HG03457 (cell line): ENCODE data around the gene RASGRF2.

Experiments
- ATAC-seq: cut with Tn5 transposase; IDR thresholded peaks from one replicate; pipeline ENCODE4 v1.9.1; 2021; ENCODE audit warnings: moderate number of reproducible peaks; ENCODE audit not compliant: unreplicated experiment

Gene RASGRF2

DNA sequence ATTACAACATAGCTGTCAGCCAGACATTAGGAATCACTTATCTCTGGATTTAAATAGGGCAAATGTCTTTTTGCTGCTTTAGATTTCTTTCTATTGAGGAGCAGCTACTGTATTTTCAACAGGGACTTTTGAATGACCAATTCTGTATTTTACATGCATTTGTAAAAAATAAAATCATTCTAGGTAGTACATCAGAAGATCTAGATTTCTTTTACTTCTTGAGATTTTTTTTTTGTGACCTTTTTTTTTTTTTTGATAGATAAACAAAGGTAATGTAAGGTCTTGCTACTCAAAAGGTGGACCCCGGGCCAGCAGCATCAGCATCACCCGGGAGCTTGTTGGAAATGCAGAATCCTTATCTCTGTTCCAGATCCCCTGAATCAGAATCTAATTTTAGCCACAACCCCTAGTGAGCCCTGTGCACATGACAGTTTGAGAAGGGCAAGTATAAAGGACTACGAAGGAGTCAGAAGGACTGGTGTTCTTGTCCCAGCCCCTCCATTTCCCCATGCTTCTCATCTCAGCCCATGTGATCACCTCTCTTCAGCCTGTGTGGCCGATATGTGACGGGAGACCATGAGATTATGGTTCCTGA, 235.3 kb downstream of the RASGRF2 start:
- ATAC-seq, result no peak

DNA sequence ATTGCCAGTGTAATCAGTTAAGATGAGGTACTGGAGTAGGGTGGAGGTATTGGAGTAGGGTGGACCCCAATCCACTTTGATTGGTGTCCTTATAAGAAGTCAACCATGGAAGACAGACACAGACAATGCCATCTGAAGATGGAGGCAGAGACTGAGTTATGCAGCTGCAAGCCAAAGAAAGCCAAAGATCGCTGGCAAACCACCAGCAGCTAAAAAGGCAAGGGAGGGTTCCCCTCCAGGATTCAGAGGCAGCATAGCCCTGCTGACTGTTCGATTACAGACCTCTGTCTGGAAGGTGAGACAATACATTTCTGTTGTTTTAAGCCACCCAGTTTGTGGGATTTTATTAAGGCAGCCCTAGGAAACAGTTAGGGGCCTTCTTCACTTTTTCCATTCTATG, 242.5 kb downstream of the RASGRF2 start:
- ATAC-seq, result no peak

DNA sequence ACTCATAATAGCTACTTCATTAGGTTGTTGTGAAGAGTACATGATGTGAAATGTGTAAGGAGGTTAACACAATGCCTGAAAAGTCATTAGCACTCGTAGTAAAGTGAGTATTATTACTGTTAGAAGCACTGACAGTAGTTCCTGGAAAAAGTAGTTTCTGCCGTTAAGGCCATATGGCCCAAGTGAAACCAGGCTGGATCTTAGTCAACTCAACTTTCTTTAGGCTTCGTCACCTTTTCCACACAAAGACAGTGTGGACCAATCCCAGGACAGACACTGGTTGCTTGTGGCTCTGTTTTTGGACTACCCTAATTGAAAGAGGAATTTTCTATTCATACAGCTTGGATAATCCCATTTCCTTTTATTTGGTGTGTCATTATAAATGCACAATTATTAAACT, 243.6 kb downstream of the RASGRF2 start:
- ATAC-seq, result no peak

DNA sequence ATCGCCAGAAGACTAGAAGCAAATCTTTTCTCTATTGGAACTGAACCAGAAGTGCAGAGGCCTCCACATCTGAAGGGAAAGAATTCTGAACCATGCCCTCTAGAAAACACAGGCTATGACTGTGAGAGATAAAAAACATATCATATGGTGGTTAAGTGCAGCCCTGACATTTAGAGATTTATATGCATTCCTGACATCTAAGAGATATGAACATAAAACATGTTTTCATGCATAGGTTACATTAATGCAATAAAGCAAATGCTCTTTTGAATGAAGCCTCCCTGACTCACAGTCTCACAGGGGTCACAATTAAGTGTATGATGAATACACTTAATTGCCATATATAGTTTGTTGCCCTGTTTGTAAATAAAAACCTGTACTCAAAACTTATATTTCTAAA, 244.0 kb downstream of the RASGRF2 start:
- ATAC-seq, result no peak

DNA sequence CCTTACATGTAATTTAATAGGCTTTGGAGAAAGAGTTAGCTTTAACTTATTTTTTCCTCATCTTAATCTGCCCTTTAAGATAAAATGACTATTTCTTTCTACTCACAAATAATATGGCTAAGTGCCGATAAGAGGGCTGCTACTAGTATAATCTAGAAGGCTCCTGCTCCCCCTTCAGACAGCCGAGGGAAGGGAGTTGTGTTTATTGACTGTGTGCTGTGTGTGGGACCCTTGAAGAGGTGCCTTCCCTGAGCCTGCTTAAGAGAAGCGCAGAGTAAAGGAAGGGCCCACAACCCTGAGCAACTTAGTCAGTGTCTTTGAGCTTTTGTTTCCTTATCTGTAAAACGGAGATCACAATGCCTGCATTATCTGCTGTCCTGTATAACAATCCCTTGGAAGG, 244.9 kb downstream of the RASGRF2 start:
- no peak for ATAC-seq

DNA sequence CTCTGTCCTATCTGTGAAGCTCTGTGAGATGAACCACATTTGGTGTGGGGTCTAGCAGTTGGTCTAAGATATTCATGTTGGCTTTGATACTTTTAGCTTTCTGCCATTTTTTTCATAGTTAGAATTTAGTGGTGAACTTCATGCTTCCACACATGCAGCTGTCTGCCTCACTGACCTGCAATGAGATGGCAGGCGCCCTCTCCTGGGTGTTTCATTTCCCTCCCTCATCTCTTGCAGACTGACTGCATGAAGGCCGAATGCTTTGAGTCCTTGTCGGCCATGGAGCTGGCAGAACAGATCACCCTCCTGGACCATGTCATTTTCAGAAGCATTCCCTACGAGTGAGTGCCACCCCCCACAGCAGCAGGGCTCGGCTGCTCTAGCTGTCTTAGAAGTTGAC, 246.8 kb downstream of the RASGRF2 start:
- no peak for ATAC-seq

DNA sequence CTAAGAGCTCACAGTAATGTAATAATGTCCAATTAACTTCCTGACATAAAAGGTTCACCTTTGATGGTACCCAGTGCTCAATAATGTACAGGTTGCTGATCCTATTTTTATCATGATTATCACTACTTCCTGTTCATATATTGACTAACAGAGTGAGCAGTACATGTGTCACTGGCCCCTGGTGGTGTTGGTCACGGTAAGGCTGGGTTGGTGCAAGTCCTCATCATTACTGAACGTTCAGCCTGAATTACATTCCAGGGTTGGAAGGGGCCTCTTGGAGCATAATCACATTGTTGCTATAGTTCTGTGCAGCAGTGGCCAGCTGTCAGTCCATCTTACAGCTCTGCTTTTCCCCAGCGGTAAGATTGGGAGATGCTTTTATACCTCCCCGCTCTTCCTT, 248.7 kb downstream of the RASGRF2 start:
- no peak for ATAC-seq

DNA sequence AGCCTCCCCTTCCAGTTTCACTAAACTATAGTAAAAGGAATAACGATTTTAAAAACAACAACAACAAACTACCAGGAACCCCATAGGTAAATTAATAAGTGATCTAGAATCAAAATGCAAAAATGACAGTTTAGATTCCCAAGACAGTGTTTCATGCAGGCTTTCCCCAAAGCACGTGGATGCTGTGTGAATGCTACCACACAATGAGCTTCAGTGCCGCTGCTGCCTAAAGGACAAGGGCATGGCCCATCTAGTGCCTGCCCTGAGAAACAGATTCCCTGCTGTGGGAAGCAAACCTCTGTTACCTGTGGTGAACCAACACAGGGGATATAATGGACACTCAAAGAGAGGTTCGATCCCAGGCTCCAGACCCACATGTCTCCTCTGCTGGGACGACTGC, 249.2 kb downstream of the RASGRF2 start:
- no peak for ATAC-seq

DNA sequence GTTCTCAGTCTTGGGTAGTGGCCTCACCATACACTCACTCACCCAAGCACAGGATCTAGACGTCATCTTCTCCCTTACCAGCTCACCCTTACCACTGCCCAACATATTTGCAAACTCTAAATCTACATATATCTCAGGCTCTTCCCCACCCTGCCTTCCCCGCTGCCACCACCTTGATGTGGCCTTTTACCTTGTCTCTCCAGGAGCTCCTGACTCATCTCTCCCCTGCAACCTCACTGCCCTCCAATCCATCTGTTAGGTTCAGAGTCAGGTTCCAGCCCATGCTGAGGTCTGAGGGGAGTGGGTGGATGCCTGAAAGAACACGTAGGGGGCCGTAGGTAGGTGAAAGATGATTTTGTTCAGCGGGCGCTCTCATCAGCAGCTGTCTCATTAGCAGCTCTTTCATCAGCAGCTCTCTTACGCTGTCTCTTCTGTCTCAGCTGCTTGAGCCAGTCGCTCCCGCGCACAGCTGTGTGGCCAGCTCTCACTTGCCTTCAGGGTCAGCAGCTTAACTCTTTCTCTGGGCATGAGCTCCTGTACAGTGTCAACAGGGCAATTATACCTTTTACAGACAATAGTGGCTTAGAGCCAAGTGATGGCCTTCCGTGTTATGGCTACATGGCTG, 249.8 kb downstream of the RASGRF2 start:
- no peak for ATAC-seq

DNA sequence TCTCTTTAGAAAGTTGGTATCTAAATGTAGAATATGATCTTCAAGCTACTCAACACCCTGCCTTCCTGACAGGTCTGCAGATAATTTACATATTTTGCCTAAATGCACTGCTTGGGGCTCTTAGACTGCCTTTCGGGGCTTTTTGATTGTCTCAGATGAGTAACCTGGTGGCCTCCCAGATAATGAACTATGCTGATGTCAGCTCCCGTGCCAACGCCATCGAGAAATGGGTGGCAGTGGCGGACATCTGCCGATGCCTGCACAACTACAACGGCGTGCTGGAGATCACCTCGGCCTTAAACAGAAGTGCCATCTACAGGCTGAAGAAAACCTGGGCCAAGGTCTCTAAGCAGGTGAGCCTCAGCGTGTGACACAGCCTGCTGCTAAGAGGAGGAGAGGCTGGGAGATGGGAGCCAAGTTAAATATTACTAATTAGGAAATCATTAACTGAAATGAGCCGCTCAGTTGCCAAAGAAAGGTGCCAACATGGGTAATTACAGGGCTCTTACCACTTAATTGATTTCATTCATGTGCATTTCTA, 252.1 kb downstream of the RASGRF2 start:
- no peak for ATAC-seq

DNA sequence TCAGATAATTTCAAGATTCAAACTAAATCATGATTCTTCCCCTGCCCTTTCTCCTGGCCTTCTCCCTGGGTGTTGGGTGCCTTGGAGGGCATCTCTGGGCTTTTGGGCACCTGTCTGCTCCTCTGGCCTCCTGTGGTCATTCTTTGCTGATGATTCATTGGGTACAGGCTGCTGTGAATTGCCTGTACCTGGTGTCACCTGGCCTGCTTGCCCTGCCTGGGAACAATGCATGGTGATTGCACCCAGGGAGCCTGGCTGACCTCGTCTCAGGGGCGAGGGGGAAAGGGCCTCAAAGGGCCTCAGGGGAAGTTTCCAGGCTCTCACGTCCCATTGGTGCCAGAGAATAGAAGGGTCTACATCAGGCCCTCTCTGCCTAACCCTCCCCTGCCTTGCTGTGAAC, 252.9 kb downstream of the RASGRF2 start:
- no peak for ATAC-seq

DNA sequence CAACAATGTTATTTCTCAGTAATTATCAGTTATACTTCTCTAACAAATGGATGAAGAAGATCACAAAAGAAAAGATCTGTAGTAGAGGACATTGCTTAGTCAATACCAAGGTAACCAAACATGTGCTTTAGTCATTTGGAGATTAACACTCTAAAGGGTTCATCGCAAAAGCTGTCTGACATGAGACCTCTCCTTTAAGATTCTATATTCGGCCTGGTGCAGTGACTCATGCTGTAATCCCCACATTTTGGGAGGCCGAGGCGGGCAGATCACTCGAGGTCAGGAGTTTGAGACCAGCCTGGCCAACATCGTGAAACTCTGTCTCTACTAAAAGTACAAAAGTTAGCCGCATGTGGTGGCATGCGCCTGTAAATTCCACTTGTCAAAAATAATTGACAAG, 254.7 kb downstream of the RASGRF2 start:
- ATAC-seq, result no peak

DNA sequence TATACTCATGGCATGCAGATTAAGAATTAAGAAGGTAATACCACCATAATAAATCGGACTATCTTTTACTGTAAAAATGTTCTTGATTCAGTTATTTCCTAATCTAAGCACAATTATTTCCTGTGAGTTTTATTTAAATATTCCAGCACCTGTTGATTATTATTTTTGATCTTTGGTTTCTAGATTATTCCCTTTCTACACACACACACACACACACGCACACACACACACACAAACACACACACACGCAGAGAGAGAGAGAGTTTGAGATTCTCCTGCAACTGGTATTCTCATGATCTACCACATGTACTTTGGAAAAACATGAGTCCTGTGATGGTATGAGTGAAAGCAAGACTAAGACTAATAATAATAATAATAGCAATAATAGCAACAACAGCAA, 256.0 kb downstream of the RASGRF2 start:
- ATAC-seq, result no peak

DNA sequence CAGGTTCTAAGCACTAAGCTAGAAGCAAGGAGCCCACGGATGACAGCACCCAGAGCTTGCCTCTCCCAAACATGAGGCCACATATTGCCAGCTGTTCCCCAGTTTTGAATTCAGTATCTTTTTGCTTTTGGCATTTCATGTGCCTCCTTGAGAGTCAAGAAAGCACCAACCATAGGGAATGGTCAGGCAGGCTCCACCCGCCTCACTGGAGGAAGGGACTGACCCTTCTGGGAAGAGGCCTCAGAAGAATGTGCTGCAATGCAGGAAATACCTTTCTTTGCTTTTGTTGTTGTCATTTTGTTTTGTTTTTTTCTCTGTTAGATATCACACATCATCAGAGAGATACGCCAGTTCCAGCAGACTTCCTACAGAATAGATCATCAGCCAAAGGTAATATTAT, 259.2 kb downstream of the RASGRF2 start:
- no peak for ATAC-seq

DNA sequence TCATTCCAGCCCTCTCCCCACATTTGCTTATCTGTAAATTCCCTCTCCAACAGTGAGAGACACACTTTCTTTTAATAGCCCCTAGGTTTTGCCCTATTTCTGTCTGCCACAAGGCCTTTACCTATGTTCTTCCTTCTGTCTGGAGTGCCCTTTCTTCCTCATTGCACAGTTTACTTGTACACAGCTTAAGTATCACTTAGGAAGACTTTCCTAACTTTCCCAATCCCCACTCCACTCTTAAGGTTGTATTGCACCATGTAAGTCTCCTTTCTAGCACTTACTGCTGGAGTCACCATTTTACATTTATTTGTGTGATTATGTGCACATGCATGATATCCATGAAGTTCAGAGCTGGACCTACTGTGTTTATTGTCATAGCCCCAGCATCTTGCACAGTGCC, 262.1 kb downstream of the RASGRF2 start:
- no peak for ATAC-seq

DNA sequence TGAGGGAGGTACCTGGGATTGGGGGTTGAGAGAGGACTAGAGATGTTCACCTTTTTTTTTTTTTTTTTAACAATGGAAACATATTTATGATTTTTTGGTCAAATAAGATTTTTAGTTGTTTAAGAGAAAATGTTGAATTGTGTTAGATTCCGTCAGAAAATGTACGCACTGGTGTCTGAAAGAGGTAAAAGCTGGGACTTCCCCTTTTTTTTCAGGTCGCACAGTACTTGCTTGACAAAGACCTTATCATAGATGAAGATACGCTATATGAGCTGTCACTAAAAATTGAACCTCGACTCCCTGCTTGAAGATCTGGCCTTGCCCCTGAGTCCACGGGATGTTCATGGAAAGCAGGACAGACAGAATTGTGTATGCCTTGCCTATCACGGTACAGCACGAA, 265.3 kb downstream of the RASGRF2 start:
- no peak for ATAC-seq

DNA sequence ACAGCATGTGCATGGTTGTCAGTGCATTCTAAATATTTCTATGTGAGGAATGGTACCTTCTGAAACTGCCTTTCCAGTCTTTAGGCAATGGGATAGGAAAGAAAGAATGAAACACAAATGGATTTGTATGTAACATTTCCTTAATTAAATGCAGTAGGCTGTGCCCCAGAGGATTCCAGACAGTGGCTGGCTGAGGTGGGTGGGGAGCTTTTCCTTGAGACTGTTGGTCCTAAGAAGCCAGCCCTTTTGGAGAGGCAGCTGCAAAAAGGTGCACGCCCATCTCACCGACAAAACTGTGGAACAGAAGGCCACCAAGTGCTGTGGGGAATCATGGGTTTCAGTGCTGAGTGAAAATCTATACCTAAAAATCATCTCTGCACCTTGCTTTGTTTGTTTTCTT, 266.1 kb downstream of the RASGRF2 start:
- ATAC-seq, result no peak

DNA sequence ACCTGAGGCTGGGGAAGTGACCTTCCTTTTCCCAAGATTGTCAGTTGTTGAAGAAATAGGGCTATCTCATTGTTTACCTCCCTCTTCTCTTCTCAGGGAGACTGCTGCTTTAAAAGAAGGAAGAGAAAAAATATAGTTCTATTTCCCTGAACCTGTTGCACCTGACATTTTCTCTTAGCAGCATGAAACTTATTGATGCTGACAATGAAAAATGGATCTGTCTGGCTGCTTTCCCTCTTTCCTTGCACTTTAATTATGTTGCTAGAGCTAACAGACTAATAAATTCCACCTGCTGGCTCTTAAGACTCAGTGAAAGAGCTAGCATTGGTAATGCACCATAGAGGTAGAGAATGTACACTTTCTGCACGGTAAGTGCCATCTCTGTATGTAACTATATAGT, 266.8 kb downstream of the RASGRF2 start:
- no peak for ATAC-seq

DNA sequence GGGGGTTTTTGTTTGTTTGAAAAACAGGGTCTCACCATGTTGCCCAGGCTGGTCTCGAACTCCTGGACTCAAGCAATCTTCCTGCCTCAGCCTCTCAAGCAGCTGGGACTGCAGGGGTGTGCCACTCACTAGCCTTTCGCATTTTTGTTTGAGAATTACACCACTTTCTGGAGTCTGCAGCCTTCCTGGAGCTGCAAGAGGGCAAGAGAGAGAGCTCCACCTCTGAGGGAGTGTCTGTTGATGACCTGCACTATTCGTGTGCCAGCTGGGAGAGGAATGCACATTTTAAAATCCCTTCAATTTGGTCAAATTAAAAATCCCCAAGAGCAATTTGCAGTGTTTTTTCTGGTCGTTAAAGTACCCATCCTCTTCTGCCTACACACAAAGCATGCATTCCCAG, 267.9 kb downstream of the RASGRF2 start:
- no peak for ATAC-seq

DNA sequence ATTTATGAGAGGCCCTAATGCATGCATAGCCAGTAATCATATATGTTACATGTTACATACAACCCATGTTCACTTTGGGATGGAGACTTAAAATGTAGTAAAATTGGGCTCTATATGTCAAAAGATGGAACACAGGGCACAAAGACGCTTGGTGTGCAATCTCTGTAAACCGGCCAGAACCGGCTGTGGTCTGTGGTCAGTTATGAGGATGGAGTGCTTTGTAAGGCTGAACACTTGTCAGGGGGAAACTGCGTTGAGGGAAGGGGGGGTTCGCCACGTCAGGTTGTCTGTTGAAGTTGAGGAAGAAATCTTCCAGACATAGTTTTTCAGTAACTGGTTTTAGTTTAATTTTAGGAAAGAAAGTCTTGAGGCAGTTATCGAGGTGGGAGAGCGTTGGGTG, 270.3 kb downstream of the RASGRF2 start:
- no peak for ATAC-seq

DNA sequence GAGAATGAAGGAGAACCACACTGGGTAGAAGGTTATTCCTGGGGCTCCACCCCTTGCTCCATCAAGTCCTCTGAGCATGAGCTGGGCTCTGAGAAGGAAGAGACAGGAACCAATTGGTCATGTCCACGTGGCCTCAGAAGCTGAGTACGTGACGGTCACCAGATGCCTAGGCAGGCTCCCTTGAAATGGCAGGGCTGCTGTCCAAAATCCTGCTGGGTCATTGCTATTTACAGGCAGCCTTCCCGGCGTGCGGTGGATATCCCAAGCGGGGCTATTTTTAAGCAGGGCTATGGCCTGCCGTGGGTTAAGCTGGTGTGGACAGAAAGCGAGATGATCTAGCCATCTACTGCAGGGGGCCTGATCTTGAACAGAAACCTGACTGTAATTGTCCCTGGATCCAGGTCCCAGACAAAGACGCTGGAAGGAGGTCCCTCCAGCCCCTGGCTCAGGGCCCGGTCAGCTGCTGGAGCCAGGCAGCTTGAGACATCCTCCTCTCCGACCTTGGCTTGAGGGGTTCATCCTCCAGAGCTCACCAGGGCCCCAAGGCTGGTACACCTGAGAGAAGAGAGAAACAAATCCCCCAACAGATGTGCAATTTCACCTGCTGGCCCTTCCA, 272.4 kb downstream of the RASGRF2 start:
- ATAC-seq, result no peak

DNA sequence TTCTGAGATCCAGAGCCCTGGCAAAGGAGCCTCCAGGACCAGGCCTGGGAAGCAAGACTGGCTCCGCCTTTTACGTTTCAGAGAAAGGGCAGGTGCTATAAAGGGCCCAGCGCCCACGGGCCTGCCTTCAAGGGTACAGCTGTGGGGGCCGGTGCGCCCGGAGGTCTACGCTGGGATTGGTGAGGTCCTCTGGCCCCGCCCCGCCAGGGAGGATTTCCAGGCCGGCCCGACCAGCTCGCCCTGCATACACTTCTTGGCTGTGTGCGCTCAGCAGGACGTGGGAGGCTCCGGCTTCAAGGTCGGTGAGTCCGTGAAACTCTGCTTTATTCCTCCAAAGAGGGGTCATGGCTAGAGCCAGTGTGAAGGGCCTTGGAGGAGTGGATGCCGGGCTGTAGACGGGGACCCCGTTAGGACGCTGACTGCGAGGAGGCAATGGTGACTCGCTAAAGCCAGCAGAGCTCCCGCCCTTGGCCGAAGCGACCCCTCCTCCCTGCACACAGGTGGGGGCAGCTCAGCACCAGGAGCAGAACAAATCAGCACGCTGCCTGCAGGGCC, 273.0 kb downstream of the RASGRF2 start, which contains the start of gene CKMT2:
TSS of gene CKMT2 (plus strand) at position 243 of the 555 bp plus-strand sequence. CDS start 17,811 bp downstream, outside the sequence.
- ATAC-seq, result no peak
